GM12875 (cell line): Measurements from ENCODE around the gene WDFY3.

ENCODE experiments used
- H3K4me3 ChIP-seq: one replicate; pipeline ENCODE4 v1.5.1; 2011; ENCODE audit warnings: low read depth, low read length, control low read depth
- TF ChIP-seq, protein P1 (sequence below): IDR thresholded peaks from 2 replicates; pipeline ENCODE4 v1.5.1; 2011; ENCODE audit warnings: low read depth, mild to moderate bottlenecking, control low read depth, inconsistent platforms, low read length, moderate library complexity, borderline replicate concordance; ENCODE audit not compliant: insufficient read depth

The WDFY3 gene

DNA sequence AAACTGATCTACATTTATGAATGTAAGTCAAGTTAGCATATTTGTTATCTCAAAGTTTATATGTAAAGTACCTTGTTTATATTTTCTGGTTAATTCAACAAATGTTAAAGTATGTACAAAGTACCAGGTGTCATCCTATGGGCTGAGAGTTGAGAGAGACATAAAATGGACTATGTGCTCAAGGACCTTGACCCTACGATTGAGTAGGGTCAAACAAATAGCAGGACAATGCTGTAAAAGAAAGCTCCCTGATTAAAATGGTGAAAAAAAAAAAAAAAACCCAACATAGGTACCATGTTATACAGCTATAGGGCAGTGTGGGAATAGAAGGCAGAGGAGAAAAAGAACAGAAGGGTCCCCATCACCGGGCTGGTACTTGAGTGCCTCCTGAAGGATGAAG, 260.2 kb downstream of the WDFY3 start:
- H3K4me3 ChIP-seq, result no peak overlapping the region
- TF ChIP-seq, protein P1, sequence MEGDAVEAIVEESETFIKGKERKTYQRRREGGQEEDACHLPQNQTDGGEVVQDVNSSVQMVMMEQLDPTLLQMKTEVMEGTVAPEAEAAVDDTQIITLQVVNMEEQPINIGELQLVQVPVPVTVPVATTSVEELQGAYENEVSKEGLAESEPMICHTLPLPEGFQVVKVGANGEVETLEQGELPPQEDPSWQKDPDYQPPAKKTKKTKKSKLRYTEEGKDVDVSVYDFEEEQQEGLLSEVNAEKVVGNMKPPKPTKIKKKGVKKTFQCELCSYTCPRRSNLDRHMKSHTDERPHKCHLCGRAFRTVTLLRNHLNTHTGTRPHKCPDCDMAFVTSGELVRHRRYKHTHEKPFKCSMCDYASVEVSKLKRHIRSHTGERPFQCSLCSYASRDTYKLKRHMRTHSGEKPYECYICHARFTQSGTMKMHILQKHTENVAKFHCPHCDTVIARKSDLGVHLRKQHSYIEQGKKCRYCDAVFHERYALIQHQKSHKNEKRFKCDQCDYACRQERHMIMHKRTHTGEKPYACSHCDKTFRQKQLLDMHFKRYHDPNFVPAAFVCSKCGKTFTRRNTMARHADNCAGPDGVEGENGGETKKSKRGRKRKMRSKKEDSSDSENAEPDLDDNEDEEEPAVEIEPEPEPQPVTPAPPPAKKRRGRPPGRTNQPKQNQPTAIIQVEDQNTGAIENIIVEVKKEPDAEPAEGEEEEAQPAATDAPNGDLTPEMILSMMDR, result no peak

DNA sequence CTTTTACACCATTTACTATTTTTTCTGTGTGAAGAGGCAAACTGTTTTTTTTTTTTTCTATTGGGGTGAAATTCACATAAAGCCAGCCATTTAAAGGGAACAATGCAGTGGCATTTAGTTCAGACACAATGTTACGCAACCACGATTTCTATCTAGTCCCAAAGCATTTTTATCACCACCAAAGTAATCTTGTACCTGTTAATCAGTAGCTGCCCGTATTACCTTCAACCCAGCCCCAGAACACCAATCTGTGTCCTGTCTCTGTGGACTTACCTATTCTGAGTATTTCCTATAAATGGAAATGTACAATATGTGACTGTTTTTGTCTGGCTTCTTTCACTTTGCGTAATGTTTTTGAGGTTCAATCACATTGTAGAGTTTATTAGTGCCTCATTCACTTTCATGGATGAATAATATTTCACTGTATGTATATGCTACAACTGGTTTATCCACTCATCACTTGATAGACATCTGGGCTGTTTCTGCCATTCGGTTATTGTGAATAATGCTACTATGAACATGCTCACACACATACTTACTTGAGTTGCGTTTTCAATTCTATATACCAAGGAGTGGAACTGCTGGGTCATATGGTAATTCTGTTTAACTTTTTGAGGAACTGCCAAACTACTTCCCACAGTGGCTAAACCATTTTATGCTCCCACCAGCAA, 267.4 kb downstream of the WDFY3 start:
- TF ChIP-seq, protein P1, result no peak
- no peak overlapping the region for H3K4me3 ChIP-seq

DNA sequence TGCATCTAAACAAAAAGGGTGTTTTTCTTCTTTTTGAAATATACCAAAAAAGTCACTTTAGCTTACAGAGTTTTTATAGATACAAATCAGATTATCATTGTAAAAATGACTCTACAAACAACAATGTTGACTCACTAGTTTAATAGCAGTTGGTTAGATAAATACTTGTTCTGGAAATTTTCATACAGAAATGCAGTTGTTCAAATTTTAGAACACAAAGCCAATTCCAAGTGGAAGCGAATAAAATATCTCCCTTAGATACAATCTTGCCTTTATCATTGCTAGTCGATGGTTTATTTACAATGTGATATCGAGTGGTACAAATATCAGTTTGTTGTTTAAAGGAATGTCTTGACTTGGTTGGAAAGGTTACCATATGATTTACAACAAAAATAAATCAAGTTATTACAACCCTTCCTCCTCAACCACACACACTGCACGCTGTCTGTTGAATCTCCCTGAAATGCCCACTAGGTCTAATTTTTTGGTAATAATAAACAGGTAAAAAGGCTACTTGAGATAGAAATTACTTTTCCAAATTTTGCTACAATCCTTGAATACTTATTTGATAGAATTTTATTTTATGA, 268.8 kb downstream of the WDFY3 start:
- TF ChIP-seq, protein P1, result no peak
- no peak overlapping the region for H3K4me3 ChIP-seq

DNA sequence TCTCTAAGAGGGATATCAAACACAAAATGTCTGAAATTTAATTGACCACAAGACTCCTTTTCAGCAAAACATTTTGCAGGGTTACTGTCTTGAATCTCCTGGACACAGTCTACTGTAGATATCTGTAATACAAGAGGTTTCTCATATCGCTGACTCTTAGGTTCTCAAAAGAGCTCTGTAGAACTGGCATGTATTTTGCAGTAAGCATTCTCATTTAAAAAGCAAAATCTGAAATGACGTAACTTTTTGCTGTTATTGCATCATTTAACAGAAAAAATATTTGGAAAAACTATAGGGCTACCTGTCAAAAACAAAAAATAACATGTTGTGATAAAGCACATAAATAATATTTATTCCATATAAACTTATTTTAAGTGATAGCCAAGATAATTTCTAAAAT, 269.3 kb downstream of the WDFY3 start:
- TF ChIP-seq, protein P1, result no peak
- H3K4me3 ChIP-seq, result no peak overlapping the region

DNA sequence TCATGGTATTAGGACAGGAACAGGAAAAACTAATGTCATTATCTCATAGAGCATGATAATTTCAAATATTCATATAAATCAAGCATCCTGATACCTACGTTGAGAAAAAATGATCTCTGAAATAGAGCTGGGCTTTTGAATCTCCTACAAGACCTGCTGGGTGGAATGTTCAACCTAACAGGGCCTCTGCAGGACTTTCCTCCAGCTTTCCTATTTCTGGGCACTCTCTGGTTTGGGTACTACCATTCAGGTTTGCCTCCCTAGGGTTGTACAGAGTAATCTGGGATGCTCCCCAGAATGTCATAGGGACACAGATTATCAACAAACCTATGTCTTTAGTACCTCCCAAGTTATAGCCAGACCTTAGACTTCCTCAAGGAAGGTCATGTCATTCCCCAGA, 274.7 kb downstream of the WDFY3 start:
- no peak overlapping the region for H3K4me3 ChIP-seq
- TF ChIP-seq, protein P1, result no peak

DNA sequence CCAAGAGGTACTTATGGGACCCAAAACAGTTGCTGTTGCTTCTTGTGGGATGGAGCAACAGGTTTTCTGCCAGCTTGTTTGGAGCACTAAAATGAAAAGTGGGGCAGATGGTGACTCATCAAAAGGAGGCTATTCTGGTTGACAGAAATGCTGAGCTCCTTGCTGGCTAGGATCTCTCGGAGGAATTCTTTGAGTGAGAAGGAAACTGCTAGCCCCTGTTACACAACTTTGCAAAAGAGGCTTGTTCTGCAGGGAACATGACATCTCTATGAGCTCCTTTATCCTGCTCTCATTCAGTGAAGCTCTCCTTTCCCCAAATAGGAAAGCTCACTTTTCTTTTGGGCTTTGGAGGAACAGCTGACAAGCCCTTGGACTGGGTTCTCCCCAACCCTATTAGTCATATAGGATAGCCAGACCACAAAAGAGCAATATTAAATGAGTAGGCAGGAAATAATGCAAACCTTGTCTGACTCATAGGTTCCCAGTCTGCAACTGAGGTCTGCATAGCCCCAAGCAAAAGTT, 275.3 kb downstream of the WDFY3 start:
- TF ChIP-seq, protein P1, result no peak
- no peak overlapping the region for H3K4me3 ChIP-seq

DNA sequence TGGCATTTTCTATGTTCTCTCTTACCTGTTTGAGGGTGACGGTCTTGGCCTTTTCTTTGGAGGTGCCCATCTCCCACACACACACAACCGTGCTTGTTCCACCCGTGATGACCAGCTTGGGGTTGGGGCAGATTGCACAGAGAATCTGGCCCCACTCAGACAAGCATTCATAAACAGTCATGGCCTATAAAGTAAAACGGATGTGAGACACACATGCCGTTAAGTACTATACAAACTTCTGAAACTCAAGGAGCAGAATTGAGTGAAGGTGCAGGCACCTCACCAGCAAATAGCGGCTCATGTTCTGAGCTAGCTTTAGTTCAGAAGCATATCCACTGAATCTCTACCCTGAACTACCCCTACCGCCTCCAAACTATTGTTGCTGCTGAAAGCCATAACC, 276.0 kb downstream of the WDFY3 start:
- H3K4me3 ChIP-seq, result no peak overlapping the region

More for the DNA sequence above, 276.0 kb downstream of the WDFY3 start:
- TF ChIP-seq, protein P1, result no peak
